Brain microvascular endothelial cell (primary cell): ENCODE measurements around the gene SARS2.

Experiments
- DNase-seq: peaks from one replicate; pipeline ENCODE4 v3.0.0-alpha.2; 2020
- H3K27ac ChIP-seq: fragments of 250-450 bp; sonication (Bioruptor Pico); 2 replicates; pipeline ENCODE4 v1.5.1; 2020; ENCODE audit warnings: mild to moderate bottlenecking, moderate library complexity
- H3K27me3 ChIP-seq: fragments of 250-450 bp; sonication (Bioruptor Pico); replicated peaks from 2 replicates; pipeline ENCODE4 v1.5.1; 2020; ENCODE audit warnings: mild to moderate bottlenecking
- H3K36me3 ChIP-seq: fragments of 250-450 bp; sonication (Bioruptor Pico); replicated peaks from 2 replicates; pipeline ENCODE4 v1.5.1; 2020; ENCODE audit warnings: mild to moderate bottlenecking
- H3K4me3 ChIP-seq: 2 replicates; pipeline ENCODE4 v1.5.1; 2011; ENCODE audit warnings: low read depth, mild to moderate bottlenecking, control low read depth, low read length, moderate library complexity
- CTCF ChIP-seq: IDR thresholded peaks from 2 replicates; pipeline ENCODE4 v1.5.1; 2011; ENCODE audit warnings: low read depth, mild to moderate bottlenecking, moderate library complexity, low read length, control low read depth, inconsistent platforms; ENCODE audit errors: missing control alignments
- in situ Hi-C: cut with HindIII; loops from 2 replicates; pipeline ENCODE4 v1.10.0; 2017; ENCODE audit warnings: low sequenced_read_pairs, low pct_ligation_motif_present

SARS2 gene

DNA sequence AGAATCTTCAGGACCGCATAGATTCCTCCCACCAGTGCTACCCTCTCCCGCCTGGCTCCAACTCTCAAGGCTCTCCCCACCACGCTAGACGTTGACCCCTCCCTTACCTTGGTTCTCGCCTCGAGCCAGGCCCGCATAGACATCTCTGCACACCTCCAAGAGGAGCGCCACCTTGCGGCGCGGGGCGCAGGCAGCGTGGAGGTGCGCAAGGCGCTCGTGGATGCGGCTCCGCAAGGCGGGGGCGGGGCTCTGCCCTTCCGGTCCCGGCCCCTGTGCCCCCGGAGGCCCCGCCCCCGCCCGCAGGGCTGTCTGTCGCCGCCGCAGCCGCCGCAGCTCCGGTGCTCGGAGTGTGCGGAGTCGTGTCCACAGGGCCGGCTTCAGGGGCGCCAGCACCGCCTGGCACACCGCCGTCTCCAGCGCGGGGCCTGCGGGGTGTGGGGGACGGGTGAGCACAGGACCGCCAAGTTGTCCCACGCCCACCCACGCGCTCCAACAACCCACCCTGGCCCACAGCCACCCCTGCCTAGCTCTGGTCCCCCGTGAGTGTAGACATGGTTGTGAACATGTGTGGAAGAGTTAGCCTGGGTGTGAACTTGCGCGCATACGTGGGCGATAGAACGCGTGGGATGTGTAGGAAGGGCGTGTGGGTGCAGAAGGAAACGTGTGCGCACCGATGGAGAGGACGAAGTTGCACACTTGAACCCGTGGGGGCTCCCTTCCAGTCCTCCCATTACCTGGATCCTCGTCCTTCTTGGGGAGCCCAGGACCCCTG lies 60.5 kb downstream of the SARS2 start:
- peak; percentile 80 for TF ChIP-seq CTCF
- H3K4me3 ChIP-seq: peak overlapping the region; percentile 52
- H3K27ac ChIP-seq: no peak overlapping the region
- peak; percentile 18 for DNase-seq
- in situ Hi-C loops: no loop called here
- H3K36me3 ChIP-seq: no peaks in the 10 kb centered on the region
- H3K27me3 ChIP-seq: no peaks in the 10 kb centered on the region

GRCh38 chr19:38869160-38869835 lies 61.3 kb downstream of the SARS2 start:
- H3K36me3 ChIP-seq: no peaks in the 10 kb centered on the region
- TF ChIP-seq CTCF: no peak
- H3K27ac ChIP-seq: no peak overlapping the region
- DNase-seq: no peak
- peak overlapping the region; percentile 52 for H3K4me3 ChIP-seq
- in situ Hi-C loops: no loop called here
- no peaks in the 10 kb centered on the region for H3K27me3 ChIP-seq

- no peak for DNase-seq
- Histone ChIP-seq H3K27ac (no peak overlapping the region), H3K27me3 (no peaks in the 10 kb centered on the region), H3K4me3 (no peak overlapping the region), H3K36me3 (no peaks in the 10 kb centered on the region)
- TF ChIP-seq CTCF: no peak
- in situ Hi-C loops: no loop called here
These were observed 62.0 kb downstream of the SARS2 start for GRCh38 chr19:38868551-38868950.

GRCh38 chr19:38867171-38867780 lies 63.3 kb downstream of the SARS2 start:
- Histone ChIP-seq H3K36me3 (no peaks in the 10 kb centered on the region), H3K27me3 (no peaks in the 10 kb centered on the region), H3K27ac (no peak overlapping the region), H3K4me3 (no peak overlapping the region)
- no peak for TF ChIP-seq CTCF
- in situ Hi-C loops: no loop called here
- DNase-seq: no peak
